Globus pallidus (tissue), 1 donor: ENCODE data around the gene NEUROD6.

ENCODE experiments used
- DNase-seq: peaks from one replicate; pipeline ENCODE4 v3.0.0-alpha.2; 2015; ENCODE audit warnings: low spot score

The NEUROD6 gene

GRCh38 chr7:31340603-31341002 lies at the start of gene NEUROD6:
Gene NEUROD6, minus strand, starts transcription at chr7:31340726. Its CDS starts 1,458 bp downstream, at chr7:31339268.
- DNase-seq = no peak

DNA sequence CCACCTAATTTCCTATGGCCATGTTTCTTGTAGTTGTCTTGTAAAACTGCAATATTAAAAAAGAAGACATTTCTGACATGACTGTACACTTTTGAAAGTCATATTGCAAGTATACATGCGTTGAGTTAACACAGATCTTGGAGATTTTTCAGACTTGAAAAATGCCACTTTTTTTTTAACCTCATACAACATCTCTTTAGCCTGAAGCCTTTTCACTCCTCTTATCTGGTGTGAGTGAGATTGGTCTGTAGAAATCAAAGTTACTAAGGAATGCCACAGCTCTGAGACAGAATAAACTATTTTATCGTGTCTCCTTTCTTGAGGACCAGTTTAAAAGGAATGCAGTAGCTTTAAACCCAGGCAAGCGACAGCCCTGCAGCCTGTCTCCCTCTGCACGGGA lies 43.9 kb upstream of the NEUROD6 start:
- no peak for DNase-seq

GRCh38 chr7:31382722-31383121 lies 42.2 kb upstream of the NEUROD6 start:
- no peak for DNase-seq

- peak; percentile 33 for DNase-seq
These were observed 33.1 kb upstream of the NEUROD6 start for GRCh38 chr7:31373337-31374289.

- no peak for DNase-seq
These were observed 31.9 kb upstream of the NEUROD6 start for GRCh38 chr7:31372231-31372959.

DNA sequence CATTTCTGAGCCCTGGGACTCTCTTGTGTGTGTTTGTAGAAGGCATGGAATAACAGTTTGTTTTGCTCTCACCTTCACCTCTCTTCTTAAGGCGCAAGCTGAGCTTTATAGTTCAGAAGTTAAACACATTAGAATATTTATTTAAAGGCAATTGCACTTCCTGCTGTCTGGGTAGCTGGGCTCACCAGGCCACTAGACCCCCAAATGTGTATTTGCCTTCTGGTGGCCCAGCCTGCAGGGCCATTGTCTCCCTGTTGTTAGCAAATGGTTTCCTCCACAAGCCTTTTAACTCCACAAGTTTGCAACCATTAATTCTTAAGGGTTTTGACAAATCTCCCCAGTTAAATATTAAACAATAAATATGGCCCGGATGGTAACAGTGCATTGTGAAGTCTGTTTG lies 31.1 kb upstream of the NEUROD6 start:
- DNase-seq = no peak

GRCh38 chr7:31370609-31371008 lies 30.1 kb upstream of the NEUROD6 start:
- no peak for DNase-seq

- no peak for DNase-seq
These were observed 28.1 kb upstream of the NEUROD6 start for GRCh38 chr7:31368620-31369019.

DNA sequence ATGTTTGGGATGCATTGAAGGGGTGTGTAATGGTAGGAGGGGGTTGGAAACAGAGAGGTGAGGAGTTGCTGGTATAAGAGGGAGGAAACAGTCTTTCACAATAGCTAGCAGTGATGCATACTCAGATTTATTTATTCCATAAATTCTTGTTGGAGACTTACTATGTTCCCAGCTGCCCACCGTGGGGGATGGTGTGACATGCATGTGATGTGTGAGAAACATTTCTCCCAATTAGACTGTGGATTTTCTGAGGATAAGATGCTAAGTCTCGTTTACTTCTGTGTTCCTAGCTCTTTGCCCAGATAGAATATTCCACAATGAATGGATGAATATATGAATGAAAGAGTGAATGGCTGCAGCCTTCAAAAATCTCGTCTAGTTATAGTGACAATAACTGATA lies 23.0 kb upstream of the NEUROD6 start:
- DNase-seq = no peak

GRCh38 chr7:31363051-31363450 lies 22.5 kb upstream of the NEUROD6 start:
- DNase-seq = no peak

DNA sequence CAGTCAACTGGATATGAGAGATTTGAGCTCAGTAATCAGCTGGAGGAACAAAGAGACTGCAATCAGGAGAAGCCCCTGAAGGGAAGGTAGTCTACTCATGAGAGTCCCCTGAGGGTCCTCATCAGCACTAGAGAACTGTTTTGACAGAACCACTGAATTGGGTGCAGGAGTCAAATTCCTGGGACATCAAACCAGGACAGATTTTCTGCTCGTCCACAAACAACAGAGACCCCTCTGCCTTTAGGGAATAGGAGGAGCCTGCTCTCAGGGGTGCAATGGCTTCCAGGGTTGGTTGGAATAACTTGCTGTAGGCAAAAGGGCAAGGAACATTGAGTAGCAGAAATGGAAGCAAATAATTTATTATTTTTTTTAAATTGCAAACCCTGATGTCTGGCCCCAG lies 21.9 kb upstream of the NEUROD6 start:
- DNase-seq = no peak

DNA sequence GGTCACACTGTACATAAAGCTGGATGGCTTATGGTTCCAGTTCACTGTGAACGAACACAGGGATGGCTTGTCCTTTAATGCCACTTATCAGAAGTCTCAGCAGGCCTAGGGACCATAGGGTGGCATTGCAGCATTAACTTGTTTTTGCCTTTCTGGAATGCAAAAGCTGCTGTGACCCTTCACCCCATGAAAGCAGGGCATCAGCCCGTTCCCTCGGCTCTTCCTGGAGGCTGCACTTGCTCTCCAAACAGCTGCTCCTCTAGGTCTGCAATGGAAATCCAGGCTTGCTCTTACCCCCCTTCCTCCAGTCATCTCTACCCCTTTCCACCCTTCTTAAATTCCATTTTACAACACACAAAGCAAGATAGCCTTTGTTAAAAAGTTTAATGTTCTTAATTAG lies 17.9 kb upstream of the NEUROD6 start:
- no peak for DNase-seq

GRCh38 chr7:31345421-31345820 lies 4.9 kb upstream of the NEUROD6 start:
- no peak for DNase-seq

- no peak for DNase-seq
These were observed 3.2 kb upstream of the NEUROD6 start for GRCh38 chr7:31343516-31344305.

- DNase-seq = no peak
These were observed 615 bp upstream of the NEUROD6 start for GRCh38 chr7:31341141-31341540.

GRCh38 chr7:31340051-31340450 lies 475 bp downstream of the NEUROD6 start:
- no peak for DNase-seq

DNA sequence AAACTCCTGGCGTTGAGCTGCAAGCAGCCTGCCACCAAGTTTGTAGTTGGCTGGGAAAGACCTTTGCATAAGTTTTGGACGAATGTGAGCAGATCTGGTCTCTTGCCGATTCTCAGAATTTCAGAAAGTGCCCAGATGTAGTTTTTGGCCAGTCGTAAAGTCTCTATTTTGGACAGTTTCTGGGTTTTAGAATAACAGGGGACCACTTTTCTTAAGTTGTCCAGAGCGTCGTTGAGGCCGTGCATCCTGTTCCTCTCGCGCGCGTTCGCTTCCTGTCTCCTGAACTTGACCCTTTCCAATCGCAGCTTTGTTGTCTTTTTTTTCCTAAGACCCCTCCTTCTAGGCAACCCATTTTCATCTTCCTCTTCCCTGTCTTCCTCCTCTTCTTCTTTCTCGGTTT lies 1.8 kb downstream of the NEUROD6 start:
- no peak for DNase-seq

DNA sequence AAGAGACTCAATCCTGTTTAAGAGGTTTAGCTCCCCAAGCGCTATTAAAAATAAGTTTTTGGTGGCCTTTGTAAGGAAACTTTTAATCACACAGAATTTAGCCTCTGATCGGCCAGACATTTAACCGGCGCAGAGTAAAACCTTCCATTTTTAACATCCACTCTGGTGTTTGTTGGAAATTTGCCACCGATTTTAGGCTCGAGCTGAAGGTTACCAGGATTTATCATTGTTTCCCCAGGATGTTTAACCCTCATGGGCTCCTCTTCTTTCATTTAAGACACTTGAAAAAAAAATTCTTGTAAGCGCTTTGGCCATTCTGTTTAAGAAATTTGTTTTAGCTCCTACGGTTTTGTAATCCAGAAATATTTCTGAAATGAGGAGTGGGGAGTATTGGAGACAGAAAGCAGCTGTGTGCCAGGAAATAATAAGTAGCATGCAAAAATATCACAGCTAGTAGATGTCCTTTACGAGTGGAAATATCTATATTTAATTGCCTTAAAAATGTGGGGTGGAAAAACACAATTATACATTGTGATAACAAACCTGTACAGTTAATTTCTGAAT lies 3.4 kb downstream of the NEUROD6 start:
- DNase-seq = no peak

- no peak for DNase-seq
These were observed 4.1 kb downstream of the NEUROD6 start for GRCh38 chr7:31336202-31337001.

GRCh38 chr7:31335884-31336201 lies 4.7 kb downstream of the NEUROD6 start:
- DNase-seq = no peak

DNA sequence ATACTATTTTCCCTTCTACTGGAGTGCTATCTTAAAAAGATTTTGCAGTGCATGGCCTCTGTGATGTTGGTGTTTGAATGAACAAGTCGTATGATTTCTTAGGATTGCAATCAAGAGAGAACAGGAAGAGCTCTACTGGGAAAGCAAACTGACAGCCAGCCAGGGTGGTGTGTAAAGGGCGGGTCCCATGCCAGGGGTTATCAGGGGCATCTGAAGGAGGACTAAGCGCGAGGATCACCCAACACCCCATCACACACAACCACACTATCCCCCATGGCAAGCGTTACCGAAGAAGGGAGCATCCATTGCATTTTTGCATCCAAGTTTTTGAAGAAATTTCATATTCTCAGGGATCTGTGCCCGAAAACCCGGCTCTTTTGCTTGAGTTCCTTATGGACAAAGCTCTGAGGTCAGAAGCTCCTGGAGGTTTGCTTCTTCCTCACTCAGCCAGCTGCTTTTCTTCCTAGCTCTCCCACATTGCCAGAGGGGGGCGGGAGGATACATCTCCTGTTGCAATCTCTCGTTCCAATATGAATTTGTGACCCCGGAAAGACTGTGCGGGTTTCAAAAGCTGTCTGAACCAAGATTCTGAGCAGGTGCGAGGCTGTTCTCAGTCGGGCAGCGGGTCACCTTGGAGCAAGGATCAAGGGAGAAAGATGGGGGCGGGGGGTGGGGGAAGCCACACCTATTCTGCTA lies 5.2 kb downstream of the NEUROD6 start:
- DNase-seq = no peak
